ENCODE measurements around the gene GLI1. TPM values are rescaled to one million over a fixed set of nuclear protein-coding genes. Genes with fewer than 3 reads are reported as not detected.
A peak's percentile ranks its signal among the peaks of the same experiment; 100 is the strongest.

GLI1 gene
- total and polyA plus RNA-seq, 8 donors, result 1.9 to 38.3 (median 30.0) TPM

- Histone ChIP-seq H3K27ac (peak within 1 kb of the TSS; percentile 3 to 80), H3K36me3 (peaks cover 0 to 37% of the 10 kb centered on the region in 2 donors), H3K27me3 (no peaks in the 10 kb centered on the region), H3K4me1 (peaks cover 0 to 21% of the 10 kb centered on the region in 2 donors), H3K4me3 (peak within 1 kb of the TSS; percentile 65 to 96), H3K9me3 (no peaks in the 10 kb centered on the region)
- ATAC-seq (peak; percentile 99), DNase-seq (peak; percentile 92 to 97 (median 96))
- intact Hi-C loops (cut with DNase I), result no loop called here
- TF ChIP-seq, protein P1, sequence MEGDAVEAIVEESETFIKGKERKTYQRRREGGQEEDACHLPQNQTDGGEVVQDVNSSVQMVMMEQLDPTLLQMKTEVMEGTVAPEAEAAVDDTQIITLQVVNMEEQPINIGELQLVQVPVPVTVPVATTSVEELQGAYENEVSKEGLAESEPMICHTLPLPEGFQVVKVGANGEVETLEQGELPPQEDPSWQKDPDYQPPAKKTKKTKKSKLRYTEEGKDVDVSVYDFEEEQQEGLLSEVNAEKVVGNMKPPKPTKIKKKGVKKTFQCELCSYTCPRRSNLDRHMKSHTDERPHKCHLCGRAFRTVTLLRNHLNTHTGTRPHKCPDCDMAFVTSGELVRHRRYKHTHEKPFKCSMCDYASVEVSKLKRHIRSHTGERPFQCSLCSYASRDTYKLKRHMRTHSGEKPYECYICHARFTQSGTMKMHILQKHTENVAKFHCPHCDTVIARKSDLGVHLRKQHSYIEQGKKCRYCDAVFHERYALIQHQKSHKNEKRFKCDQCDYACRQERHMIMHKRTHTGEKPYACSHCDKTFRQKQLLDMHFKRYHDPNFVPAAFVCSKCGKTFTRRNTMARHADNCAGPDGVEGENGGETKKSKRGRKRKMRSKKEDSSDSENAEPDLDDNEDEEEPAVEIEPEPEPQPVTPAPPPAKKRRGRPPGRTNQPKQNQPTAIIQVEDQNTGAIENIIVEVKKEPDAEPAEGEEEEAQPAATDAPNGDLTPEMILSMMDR (IDR thresholded peaks at IDR 0.05), result no peak
Observed at GRCh38 chr12:57487597-57488401, 28.2 kb downstream of the GLI1 start, which contains the start of gene MARS1. TSS of gene MARS1 (plus strand) at chr12:57488068. CDS start at chr12:57488091, 23 bp downstream.

DNA sequence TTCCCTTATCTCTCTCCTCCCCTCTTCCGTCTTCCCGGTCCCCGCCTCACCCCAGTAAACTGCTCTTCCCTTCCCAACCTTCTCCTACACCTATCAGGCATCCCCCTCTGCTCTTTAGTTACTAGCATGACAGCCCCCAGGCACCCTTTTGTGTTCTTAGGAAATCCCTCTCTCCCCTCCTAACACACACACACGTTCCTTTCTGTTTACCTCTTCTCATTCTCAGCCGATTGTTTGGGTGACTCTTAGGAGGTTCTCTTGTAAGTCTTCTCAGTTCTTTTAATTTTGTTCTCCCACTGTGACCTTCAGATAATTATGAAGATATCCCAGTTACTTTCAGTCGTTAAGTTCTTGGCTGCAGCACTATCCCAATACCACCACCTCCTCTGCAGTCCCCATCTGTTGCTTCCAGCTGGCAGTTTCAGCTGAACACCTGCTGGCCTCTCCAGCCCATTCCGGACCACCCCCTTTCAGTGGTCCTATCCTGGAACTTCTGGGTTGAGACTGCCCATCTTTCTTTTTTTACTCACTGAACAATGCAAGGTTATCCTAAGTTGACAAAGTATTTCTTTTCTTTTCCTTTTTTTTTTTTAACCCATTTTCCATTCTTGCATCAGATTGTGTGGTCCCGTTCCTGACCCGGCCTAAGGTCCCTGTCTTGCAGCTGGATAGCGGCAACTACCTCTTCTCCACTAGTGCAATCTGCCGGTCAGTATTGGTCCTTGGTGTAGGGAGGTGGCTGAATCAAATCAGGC is 29.0 kb downstream of the GLI1 start:
- peak overlapping the region; percentile 65 to 96 for H3K4me3 ChIP-seq
- DNase-seq, result no peak
- peaks cover 0 to 21% of the 10 kb centered on the region in 2 donors for H3K4me1 ChIP-seq
- ATAC-seq, result peak; percentile 11
- peaks cover 0 to 38% of the 10 kb centered on the region in 2 donors for H3K36me3 ChIP-seq
- intact Hi-C loops (cut with DNase I), result no loop called here
- peak overlapping the region; percentile 3 to 80 for H3K27ac ChIP-seq
- H3K9me3 ChIP-seq, result no peaks in the 10 kb centered on the region
- TF ChIP-seq, protein P1 (IDR thresholded peaks at IDR 0.05), result no peak
- H3K27me3 ChIP-seq, result no peaks in the 10 kb centered on the region

- ATAC-seq (no peak), DNase-seq (no peak)
- H3K36me3 ChIP-seq, result peaks cover 0 to 42% of the 10 kb centered on the region in 2 donors
- no peak overlapping the region for H3K27ac ChIP-seq
- no peaks in the 10 kb centered on the region for H3K9me3 ChIP-seq
- intact Hi-C loops (cut with DNase I), result no loop called here
- peak overlapping the region in 1 of 2 donors; percentile 96 for H3K4me3 ChIP-seq
- H3K4me1 ChIP-seq, result peaks cover 0 to 21% of the 10 kb centered on the region in 2 donors
- no peaks in the 10 kb centered on the region for H3K27me3 ChIP-seq
- TF ChIP-seq, protein P1 (IDR thresholded peaks at IDR 0.05), result no peak
Observed at GRCh38 chr12:57489157-57489641, 29.6 kb downstream of the GLI1 start.

DNA sequence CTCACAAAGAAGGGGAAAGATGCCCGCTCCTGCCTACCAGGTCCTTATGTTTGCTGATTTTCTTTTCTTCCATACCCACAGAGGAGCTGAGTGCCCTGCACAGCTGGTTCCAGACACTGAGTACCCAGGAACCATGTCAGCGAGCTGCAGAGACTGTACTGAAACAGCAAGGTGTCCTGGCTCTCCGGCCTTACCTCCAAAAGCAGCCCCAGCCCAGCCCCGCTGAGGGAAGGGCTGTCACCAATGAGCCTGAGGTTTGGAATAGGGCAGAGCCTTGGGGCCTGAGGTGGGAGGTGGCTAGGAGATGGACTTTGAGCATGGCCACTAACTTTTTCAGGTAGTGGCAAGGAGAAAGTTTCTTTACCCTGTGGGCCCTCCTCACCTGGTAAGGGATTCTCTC is 30.5 kb downstream of the GLI1 start:
- Histone ChIP-seq H3K36me3 (peaks cover 0 to 49% of the 10 kb centered on the region in 2 donors), H3K4me3 (no peak overlapping the region), H3K27me3 (no peaks in the 10 kb centered on the region), H3K9me3 (no peaks in the 10 kb centered on the region), H3K4me1 (peaks cover 0 to 21% of the 10 kb centered on the region in 2 donors), H3K27ac (no peak overlapping the region)
- DNase-seq (no peak), ATAC-seq (no peak)
- TF ChIP-seq, protein P1 (IDR thresholded peaks at IDR 0.05), result no peak
- intact Hi-C loops (cut with DNase I), result no loop called here

All from left lung (tissue), 10 donors.